ENCODE measurements around the gene CCDC50.

Gene CCDC50

DNA sequence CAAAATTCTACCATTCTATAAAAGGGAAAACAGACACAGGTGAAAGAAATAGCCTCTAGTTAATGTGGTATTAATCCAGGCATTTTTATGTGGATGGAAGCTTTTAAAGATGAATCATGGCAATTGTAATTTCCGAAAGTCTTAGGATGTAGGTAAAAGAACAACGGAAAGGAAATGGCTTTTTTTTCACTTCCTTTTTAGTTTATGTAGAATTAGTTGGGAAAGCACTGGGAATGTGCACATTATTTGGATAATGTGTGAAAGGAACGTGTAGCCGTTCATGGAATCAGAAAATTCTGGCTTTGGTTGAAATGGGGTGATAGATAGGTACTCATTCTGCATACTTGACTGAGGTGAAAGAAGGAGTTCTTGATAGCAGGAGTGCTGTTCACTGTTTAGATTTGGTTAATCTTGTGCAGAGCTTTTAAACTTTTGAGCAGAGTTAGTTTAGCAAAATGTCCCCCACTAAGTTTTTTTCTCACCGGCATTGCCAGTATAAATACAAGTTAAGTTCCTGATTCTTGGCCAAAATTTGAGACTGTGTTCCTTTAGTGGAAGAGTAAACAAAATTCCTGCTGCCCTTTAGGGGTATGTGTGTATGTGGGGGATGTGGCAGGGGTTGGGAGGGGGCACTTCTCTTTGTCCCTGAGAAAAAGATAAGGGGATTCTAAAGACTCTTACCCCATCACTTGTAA lies 21.3 kb downstream of the CCDC50 start:
- DNase-seq: no peak

DNA sequence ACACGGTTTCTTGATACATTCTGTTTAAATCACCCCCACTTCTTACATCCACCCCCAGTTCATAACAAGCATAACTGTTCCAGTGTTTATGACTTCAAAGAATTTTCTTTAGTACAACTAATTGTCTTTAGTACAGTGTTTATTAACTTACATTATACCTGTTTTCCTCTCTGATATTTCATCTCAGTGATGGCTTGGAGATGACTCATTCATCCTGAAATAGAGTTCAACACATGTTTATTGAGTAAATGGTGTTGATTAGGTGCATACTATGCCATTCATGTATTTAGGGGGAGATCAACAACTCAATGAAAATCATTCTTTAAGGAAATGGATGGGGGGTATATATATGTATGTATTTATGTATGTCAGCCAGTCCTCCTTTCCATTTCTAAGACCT lies 22.8 kb downstream of the CCDC50 start:
- no peak for DNase-seq

DNA sequence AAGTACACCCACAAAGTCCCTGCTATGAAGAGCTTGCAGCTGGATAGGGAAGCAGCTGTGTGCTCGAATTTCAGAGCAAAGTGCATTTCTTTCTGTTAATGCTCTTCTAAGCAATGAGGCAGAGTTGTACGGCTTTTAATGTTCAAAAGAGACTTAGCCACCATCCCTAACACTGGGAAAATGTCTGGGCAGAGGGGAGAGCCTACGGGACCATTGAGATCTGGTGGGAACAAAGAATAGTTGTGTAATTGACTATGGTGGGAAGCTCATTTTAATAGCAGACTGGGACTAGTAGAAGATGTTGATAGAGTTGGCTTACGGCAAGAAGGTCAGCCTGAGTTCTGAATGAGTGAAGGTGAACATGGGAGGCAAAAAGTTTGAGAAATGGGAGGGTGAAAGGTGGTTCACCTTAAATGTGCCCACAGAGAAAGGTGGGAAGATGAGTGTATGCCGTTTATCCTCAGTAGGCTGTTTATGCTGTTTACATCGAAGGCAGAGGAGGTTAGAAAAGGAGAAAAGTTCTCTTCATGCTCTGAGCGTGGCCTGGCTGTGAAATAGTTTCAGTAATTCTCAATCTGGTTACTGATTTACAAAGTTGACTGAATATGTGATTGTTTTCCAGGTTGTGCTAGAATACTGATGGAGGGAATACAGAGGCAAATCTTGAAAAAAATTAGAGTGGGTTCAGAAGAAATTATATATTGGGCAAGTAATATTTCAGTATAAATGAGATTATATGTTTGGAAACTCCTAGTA lies 24.0 kb downstream of the CCDC50 start:
- DNase-seq: no peak

DNA sequence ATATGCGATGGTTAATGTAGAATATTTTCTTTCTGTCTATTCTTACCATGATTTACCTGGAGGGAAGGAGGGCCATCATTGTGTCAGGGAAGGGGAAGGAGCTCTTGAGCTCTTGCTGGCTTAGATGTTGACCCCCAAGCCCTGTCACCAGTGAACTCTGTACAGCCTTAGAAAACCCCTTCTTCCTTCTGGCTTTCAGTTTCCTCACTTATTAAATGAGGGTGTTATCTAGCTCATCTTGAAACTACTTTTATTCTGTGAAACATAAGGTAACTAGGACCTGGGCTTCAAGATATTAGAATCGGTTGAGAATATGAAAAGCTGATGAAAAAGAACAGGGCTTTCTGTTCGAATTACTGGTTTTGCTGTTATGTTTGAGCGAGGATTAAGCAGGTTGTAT lies 26.2 kb downstream of the CCDC50 start:
- no peak for DNase-seq

DNA sequence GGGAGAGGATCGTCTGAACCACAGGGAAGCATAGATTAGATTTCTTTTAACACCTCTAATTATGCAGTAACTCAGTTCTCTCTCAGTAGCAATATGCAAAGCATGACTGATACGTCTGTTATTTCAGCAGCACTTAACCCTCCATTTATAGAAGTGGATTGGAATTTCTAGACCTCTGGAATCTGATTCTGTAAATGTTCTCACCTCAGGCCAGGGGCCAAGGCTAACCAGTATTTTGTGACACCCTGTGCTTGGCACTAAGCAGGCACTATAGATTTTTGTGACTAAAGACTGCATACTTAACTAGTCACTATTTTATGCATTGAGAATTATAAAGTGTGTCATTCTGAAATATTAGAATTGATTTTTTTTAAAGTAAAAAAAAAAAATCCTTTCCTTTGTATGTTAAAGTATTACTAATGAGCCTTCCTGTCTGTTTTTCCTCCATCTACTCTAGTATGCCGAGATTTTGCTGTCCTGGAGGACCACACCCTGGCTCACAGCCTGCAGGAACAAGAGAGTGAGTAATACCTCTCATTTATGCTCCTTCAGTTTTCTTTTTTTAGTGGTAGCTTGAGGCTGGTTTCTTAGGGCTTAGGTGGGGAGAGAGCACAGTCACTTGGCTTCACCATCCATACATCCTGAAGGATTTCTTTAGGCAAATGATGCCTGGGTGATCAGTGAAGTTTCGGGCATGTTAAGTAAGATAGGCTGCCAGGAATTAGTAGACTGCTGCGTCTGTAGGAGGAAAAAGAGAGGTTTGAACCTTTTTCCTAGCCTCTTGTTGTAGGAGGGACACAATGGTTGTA lies 27.6 kb downstream of the CCDC50 start:
- DNase-seq: no peak

DNA sequence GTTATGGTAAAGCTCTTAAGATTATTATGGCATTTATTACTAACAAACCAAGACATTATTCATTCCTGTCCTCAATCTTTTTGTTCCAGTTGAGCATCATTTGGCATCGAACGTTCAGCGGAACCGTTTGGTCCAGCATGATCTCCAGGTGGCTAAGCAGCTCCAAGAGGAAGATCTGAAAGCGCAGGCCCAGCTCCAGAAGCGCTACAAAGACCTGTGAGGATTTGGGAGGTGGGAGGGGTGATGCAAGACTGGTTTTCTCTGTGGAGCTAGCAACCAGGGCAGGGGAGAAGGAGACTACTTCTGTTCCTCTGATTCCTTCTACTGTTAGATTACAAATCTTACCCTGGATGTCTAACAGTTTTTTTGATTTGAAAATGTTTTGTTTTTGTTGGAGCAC lies 28.7 kb downstream of the CCDC50 start:
- DNase-seq: no peak

DNA sequence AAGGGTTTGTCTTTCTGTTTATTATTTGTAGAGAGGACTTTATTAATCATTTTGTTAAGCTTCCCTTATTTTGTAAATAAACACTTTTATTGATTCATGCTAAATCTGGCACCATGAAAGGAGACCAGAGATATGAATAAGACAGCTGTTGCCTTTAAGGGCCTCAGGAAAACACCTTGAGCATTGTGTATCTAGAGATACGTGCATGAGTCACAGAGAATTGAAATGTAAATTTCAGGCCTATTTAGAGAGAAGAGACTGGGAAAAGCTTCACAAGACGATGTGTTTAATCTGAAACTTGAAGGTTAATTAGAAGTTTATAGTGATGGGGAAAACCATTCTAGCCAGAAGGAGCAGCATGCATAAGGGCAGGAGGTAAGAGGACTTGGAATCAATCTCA lies 29.7 kb downstream of the CCDC50 start:
- no peak for DNase-seq

DNA sequence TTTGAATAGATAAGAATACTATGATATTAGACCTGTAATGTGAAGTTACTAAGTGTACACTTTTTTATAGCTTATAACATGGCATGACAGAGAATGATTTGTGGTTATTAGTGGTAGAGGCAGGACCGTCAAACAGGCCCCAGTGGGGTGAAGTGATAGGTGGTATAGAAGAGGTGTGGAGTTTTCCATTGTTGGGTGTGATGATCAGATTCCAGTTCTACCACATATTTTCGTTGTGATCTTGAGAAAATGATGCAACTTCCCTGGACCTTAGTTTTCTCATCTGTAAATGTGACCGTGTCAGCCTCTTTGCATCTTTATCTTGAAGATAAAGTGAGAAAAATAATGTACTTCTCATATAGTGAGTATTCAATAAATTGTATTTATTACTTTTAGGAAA lies 31.4 kb downstream of the CCDC50 start:
- no peak for DNase-seq

DNA sequence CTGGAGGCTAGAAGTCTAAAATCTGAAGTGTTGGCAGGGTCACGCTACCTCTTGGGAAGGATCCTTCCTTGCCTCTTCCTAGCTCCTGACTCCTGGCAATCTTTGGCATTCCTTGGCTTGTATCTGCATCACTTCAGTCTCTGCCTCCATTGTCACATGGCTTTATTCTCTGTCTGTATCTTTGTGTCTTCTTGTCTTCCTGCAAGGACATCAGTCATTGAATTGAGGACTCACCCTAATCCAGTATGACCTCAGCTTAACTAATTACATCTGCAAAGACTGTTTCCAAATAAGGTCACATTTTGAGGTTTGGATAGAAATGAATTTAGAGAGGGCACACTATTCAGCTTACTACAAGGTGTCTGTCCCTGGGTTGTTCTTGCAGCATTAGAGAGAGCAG lies 32.3 kb downstream of the CCDC50 start:
- DNase-seq: no peak

DNA sequence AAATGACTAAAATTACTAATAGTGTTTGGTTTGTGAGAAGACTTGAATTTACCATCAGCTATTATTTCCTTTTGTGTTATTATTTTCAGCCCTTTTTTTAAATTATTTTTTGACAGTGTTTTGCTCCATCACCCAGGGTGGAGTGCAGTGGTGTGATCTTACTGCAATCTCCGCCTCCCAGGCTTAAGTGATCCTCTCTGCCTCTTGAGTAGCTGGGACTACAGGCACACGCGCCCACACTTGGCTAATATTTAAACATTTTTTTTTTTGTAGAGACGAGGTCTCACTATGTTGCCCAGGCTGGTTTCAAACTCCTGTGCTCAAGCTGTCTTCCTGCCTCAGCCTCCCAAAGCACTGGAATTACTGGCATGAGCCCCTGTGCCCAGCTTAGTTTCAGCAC lies 32.8 kb downstream of the CCDC50 start:
- no peak for DNase-seq

DNA sequence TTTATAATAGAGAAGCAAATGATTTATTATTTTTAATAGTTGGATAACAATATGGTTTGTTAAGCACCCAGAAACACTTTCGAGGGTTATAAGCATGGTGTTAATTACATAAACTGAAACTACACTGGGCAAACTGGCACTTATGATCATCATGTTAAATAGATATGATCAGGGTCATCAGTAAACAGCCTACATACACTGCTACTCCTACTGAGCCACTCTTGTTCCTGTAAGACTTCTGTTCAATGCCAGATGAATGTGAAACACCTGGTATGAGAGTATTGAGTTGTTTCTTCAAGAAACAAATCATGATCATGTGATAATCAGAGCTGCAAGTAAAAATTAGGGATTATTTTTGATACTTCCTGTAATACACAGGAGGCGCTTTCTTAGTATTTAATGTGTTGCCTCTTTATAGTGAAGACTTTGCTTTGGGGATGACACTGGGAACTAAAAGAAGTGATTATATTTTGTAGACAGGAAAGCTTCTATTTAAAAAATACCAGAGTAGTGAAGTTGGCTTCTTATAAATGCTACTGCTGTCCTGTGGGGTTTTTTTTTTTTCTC lies 33.4 kb downstream of the CCDC50 start:
- no peak for DNase-seq

DNA sequence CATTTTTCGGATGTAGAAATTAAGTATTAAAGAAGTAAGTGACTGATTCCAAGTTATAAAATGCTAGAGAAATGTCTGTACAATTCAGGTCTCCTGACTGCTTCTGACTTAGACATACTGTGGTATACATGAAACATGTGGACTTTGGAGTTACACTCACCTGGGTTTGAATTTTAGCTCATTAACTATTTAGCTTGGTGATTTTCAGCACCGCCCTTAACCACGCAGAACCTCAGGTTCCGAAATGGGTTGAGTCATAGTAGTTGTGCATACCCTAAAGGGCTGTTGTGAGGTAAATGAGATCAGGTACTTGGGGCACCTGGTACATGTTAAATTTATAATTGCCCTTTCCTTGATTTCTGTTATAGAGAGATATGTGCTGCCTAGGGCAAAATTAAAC lies 34.0 kb downstream of the CCDC50 start:
- no peak for DNase-seq

DNA sequence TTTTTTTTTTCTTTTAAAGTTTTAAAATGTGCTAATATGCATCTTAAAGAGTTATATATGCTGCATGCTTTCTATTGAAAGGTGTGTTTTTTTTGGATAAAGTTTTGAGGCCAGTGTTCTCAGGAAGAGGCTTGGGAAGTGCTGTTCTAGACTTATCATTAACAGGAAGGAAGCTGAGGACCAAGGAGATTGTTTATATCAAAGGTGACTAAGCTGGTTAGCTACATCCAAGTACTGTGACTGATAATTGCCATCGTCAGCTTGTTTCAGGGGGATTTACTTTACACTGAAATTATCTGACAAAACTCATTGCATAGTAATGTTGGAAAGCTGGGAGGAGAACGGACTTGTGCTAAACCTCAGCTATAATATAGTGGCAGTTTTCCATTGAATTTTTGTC lies 37.5 kb downstream of the CCDC50 start:
- DNase-seq: no peak

DNA sequence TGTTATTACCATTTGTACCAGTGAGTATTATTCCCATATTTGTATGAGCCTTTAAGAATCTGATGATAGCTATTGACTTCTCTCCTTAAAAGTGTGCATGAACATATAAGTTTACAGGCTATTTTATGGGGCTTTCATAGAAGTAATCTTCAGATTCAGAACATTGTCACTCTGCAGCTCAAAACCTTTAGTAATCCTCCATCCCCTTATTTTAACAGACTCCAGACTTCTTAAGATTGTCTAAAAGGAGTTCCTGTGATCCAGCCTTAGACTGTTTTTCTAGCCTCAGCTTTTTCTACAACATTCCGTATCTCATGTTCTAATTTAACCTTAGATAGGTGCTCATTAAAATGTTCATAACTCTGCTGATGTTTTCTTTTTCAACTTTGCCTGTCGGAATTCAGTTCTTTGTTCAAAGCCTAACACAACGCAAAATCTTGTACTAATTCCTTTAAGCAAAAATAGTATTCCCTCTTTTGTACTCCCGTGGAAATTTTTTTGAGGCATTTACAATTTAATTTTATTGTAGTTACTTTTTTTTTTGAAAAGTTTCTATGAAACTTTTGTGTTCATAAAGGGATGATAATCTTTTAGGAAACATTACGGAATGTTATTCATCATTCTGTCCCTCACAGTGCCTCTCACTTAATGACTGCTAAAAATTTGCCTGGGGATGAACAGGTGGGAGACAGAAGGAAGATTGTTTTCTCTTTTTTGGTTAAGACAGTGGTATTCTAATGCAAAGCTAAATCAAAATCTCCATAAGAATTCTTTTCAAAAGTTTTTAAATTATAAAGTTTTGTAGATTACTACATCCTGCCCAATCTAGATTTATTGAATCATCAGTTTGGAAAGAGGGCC lies 39.8 kb downstream of the CCDC50 start:
- DNase-seq: no peak

DNA sequence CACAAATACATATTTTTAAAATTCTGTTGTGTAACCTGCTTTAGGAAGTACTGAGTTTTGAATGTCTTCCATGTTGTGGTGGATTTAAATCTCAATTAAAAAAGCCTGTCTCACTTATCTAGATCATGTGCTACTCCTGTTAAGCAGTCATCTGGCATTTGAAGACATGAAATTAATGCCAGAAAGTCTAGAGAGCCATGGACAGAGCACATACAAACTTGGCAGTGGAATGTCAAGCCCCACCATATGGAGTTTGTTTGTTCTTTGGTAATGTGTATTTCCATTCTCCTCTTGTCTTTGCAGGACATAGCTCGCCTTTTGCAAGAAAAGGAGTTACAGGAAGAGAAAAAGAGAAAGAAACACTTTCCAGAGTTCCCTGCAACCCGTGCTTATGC lies 40.4 kb downstream of the CCDC50 start:
- no peak for DNase-seq

DNA sequence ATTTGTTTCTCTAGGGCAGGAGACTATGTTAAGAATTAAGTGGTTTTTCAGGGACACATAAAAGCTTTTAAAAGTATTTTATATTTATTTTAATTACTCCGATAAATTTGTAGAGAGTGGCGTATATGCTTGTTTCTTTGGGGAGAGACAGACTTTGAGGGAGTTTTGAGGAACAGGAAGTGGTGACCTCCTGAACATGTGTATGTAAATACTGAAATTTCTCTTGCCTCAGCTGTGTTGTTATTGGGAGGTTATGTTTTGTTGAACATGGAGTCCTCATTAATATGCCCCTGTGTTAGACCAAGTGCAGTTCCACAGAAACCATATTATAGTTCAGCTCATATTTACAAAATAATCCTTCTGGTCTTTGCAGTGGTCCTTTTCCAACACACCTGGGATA lies 42.9 kb downstream of the CCDC50 start:
- DNase-seq: no peak

DNA sequence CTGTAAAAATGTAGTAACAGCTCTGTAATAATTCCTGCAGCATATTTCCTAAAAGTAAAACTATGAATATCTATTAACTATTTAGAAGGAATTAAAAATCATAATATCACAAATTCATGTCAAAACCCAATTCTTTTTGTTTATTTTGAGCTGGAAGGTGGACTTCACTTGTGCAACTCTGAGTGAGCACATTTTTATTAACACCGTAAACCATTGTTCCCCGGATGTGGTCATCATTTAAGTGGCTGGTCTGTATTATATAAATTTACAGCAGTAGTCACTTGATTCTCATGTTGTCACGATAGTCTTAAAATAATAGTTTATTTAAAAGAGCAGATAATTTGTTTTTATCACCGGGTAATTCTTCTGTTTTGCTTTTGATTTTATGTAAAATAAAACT lies 44.1 kb downstream of the CCDC50 start:
- DNase-seq: no peak

DNA sequence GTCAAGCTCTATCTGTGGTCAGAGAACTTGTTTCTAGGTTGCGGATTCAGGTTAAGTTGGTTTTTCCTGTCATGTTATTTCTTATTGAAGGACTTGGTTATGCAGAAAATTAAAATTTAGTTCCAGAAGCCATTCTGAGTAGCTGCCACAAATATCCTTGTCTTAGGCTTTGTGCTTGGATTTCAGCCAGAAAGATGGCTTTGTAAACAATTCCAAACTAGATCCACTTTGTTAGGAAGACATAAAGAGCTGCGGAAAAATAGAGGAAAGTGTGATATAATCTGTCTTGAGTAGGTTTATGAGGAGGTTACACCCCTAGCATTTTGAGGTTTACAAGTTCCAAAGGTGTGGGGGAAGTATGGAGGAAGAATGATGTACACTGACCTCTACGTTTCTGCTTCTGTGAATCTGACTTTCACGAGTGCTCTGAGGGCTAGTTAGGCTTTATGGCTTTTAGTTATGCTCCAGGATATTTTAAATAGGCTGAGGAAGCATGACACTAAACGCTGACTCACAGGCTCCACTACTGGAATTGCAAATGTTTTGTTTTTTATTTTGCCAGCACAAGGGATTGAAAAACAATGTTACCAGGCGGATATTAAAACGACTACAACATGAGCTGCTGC lies 47.4 kb downstream of the CCDC50 start:
- DNase-seq: no peak

DNA sequence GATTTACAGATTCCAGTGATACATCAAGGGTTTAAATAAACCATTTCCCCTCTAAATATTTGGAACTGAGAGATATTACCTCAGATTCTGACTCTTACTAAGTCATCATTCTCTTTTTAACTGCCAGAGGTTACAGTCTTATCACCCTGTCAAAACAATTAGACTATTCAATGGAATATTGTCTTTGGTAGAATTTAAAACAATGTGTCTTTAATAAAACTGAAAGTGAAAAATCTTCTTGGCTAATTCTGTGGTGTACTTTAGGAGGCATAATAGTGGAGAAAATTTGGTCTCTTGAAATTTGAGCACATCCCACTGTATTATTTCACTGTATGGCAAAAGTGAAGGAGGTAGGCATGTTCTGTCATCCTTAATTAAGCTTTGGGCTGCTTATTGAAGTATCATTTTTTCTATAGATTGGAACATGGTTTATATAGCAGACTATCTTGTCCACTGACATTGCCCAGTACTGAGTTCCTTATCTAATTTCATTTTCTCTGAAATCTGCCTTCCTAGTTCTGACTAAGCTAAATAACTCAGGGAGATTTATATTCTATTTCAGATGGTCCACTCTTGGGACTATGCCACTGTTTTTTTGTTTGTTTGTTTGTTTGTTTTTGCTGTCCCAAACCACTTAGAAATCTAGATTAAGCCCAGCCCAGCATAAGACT lies 49.1 kb downstream of the CCDC50 start:
- DNase-seq: no peak

DNA sequence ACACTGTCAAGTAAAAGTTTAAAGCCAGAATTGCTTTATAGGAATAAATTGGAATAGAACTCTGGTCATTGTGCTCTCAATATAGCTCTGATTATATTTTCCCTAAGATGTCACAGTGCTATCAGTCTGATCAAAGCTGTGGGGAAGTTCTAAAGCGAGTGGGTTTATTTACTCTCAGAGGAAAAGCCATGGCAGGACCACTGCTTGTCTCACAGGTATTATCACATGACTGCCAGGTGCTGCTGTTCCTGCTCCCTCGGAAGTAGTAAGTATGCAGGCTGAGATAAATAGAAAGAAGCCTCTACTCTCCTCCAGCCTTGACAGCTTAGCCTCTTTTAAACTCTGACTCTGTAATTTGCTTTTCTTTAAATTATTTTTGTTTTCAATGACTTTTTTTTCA lies 50.3 kb downstream of the CCDC50 start:
- no peak for DNase-seq

DNA sequence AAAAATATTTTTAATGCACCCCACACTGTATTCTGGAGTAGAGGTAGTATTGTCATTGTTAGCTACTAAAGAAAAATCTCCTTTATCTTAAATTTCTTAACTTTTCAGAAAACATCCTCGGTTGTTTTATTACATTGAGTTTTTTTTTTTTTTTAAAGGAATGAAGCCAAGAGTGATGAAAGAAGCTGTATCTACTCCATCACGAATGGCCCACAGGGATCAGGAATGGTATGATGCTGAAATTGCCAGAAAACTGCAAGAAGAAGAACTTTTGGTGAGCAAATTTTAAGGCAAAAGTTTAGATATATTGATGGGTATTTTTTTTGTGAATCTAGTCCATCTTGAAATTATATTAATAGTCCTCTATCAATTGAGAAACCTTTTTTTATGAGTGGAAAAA lies 50.8 kb downstream of the CCDC50 start:
- no peak for DNase-seq

DNA sequence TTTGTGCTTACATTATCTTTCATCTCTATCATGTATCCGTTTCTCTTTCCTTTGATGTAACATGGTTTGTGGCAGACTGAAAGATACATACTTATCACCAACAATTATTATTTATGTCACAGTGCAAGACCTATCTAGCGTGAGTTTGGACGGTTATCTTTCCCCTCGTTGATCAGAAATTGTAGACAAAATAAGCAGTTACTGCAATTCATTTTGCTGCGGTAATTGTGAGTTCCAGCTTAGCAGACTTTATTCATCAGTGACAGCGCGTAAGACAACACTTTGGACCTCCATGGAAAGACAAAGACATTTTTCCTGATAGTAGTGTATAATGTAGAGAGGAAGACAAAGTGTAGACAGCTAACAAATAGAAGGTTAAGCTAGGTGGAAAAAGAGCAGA lies 52.1 kb downstream of the CCDC50 start:
- no peak for DNase-seq

All from activated naive CD4-positive, alpha-beta T cell treated with anti-CD3 and anti-CD28 coated beads, Interleukin-2, amount 50 U/mL, for 16 hours (primary cell).